Cardiac muscle cell (in vitro differentiated cells and primary cell): ENCODE measurements around the gene SELENOP. TPM values are rescaled to one million over a fixed set of nuclear protein-coding genes. Genes with fewer than 3 reads are reported as not detected.
A peak's percentile ranks its signal among the peaks of the same experiment; 100 is the strongest.

Source experiments
- DNase-seq, 2 donors: peaks; one replicate each; pipeline versions ENCODE4 v3.0.0 to v3.0.0-alpha.2; 2010 to 2017; ENCODE audit warnings: low read depth in 1 of 2, low spot score in 1 of 2
- H3K27ac ChIP-seq: fragments of 200-600 bp; sonication (generic); 2 replicates; pipeline ENCODE4 v1.5.1; 2016
- H3K27me3 ChIP-seq: fragments of 200-600 bp; sonication (generic); 2 replicates; pipeline ENCODE4 v1.6.0; 2016; ENCODE audit warnings: control low read depth
- H3K36me3 ChIP-seq: fragments of 200-600 bp; sonication (generic); 2 replicates; pipeline ENCODE4 v1.5.1; 2016; ENCODE audit warnings: control low read depth
- H3K4me1 ChIP-seq: fragments of 200-600 bp; sonication (generic); 2 replicates; pipeline ENCODE4 v1.8.1; 2017; ENCODE audit warnings: low read depth, mild to moderate bottlenecking, mixed run types
- H3K4me3 ChIP-seq: fragments of 200-600 bp; sonication (generic); 2 replicates; pipeline ENCODE4 v1.5.1; 2016; ENCODE audit warnings: mild to moderate bottlenecking
- H3K9me3 ChIP-seq: fragments of 200-600 bp; sonication (generic); 2 replicates; pipeline ENCODE4 v1.5.1; 2017; ENCODE audit warnings: low read depth, mild to moderate bottlenecking, control low read depth
- polyA plus RNA-seq: library from polyadenylated mRNA; unstranded; fragments of >200 nt; fragmentation: Nextera tagmentation; extraction: Ambion mirVana; gene quantifications from 2 replicates; pipeline ENCODE4 v1.2.1, GENCODE V29; 2016
- total RNA-seq: library from RNA; depleted of rRNA; stranded (reverse); fragments of >200 nt; gene quantifications from 2 replicates; pipeline ENCODE4 v1.2.3, GENCODE V29; 2016
- TF ChIP-seq, protein P1 (sequence below): IDR thresholded peaks from 2 replicates; pipeline ENCODE4 v1.5.1; 2012; ENCODE audit warnings: low read depth, mild to moderate bottlenecking, low read length

The SELENOP gene
- total and polyA plus RNA-seq, 2 experiments from 2014 or later = 71.0 to 72.7 TPM

DNA sequence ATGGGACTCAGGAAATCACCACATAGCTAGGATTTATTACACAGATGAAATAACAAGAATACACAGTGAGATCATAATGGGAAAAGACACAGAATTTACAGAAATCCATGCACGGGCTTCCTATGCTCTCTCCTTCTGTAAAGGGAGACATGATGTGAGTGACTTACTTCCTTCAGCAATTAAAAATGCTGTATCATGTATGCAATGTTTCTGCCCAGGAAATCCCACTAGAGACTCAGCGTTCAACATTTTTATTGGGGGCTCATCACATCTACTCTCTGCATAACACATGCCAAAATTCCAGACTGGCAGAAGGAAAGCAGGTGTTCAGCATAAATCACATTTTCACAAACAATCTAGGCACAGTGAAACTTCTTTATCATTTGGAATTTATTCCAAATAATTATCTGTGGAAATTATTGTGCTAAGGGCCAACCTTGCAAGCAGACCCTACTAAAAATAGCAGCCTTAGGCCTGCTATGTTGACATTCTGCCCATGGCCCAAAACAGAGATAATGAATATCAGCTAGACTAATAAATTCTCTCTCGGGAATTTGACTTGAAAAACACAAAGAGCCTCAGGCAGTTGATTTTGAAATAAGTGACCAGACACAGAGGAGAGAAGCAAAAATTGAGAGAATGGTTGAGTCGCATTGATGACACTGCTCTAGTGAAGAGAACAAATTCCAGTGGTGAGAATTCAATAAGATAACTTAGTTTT is 31.4 kb upstream of the SELENOP start:
- H3K4me1 ChIP-seq = peaks cover 5% of the 10 kb centered on the region
- H3K9me3 ChIP-seq = no peaks in the 10 kb centered on the region
- H3K36me3 ChIP-seq = no peaks in the 10 kb centered on the region
- TF ChIP-seq, protein P1, sequence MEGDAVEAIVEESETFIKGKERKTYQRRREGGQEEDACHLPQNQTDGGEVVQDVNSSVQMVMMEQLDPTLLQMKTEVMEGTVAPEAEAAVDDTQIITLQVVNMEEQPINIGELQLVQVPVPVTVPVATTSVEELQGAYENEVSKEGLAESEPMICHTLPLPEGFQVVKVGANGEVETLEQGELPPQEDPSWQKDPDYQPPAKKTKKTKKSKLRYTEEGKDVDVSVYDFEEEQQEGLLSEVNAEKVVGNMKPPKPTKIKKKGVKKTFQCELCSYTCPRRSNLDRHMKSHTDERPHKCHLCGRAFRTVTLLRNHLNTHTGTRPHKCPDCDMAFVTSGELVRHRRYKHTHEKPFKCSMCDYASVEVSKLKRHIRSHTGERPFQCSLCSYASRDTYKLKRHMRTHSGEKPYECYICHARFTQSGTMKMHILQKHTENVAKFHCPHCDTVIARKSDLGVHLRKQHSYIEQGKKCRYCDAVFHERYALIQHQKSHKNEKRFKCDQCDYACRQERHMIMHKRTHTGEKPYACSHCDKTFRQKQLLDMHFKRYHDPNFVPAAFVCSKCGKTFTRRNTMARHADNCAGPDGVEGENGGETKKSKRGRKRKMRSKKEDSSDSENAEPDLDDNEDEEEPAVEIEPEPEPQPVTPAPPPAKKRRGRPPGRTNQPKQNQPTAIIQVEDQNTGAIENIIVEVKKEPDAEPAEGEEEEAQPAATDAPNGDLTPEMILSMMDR = no peak
- no peak overlapping the region for H3K27ac ChIP-seq
- DNase-seq = peak in 1 of 2 donors; percentile 56
- H3K4me3 ChIP-seq = no peak overlapping the region
- no peaks in the 10 kb centered on the region for H3K27me3 ChIP-seq

DNA sequence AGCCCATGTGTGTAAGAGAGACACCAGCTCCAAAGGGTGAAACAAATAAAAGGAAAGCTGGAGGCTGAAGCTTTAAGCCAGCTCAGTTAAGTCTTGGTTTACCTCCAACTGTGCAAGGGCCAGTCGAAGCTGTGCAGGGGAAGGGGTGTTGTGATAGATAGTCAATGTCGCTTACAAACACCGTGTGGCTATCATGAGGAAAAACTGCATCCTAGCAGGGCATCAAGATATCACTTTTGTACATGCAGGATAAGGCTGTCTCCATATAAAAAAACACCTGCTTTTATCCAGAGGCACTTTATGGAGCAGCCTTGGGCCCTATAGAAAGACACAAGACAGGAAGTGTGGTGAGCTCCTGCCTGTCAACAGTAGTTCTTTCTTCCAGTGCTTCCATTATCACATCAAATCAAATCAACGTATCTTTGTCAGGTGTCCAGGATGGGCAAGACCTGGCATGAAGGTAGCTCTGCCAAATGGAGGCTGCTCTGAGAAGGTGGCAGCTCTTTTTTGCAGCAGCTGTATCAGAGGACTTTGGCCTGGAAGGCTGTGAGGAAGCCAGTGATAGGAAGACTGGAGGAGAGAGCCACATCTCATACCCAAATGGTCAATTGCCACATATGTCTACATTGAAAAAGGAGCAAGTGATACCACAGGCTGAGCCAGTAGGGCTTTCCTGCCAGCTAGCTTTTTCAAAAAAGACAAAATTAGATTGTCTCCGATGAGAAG is 29.3 kb upstream of the SELENOP start:
- H3K4me3 ChIP-seq = no peak overlapping the region
- peaks cover 5% of the 10 kb centered on the region for H3K4me1 ChIP-seq
- H3K36me3 ChIP-seq = no peaks in the 10 kb centered on the region
- no peak overlapping the region for H3K27ac ChIP-seq
- no peaks in the 10 kb centered on the region for H3K27me3 ChIP-seq
- TF ChIP-seq, protein P1 = no peak
- DNase-seq = no peak
- no peaks in the 10 kb centered on the region for H3K9me3 ChIP-seq

DNA sequence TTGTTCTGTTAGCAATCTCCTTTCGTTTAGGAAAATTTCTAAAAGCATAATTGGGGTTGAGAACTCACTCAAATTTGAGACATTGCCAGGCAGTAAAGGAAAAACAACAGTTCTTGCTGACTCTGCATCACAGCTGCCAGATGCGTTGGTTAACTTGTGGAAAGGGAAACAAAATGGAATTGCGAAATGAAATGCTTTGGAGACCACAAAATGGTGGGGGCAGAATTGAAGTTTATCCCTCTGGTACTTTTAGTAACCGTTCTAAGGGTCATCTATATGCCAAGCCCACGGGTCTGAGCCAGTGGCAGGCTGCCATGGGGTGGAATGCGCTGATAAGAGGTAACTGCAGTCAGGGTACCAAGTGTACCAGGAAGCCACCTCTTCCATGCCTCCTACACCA is 28.6 kb upstream of the SELENOP start:
- Histone ChIP-seq H3K4me3 (no peak overlapping the region), H3K36me3 (no peaks in the 10 kb centered on the region), H3K27ac (no peak overlapping the region), H3K27me3 (no peaks in the 10 kb centered on the region), H3K4me1 (peaks cover 5% of the 10 kb centered on the region), H3K9me3 (no peaks in the 10 kb centered on the region)
- TF ChIP-seq, protein P1 = no peak
- peak in 1 of 2 donors; percentile 98 for DNase-seq

DNA sequence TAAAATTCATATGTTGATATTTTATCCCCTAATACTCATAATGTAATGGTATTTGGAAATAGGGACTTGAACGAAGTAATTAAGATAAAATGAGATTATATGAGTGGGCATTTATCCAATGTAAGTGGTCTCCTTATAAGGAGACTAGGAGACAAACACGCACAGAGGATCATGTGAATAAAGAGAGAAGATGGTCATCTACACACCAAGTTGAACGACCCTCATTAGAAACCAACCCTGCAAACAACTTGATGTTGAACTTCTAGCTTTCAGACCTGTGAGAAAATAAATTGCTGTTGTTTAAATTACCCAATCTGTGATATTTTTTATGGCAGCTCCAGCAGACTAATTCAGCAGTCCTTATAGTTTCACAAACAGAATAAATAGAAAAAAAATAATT is 27.5 kb upstream of the SELENOP start:
- Histone ChIP-seq H3K4me1 (peaks cover 5% of the 10 kb centered on the region), H3K36me3 (no peaks in the 10 kb centered on the region), H3K4me3 (no peak overlapping the region), H3K9me3 (no peaks in the 10 kb centered on the region), H3K27me3 (no peaks in the 10 kb centered on the region), H3K27ac (no peak overlapping the region)
- TF ChIP-seq, protein P1 = no peak
- no peak for DNase-seq

DNA sequence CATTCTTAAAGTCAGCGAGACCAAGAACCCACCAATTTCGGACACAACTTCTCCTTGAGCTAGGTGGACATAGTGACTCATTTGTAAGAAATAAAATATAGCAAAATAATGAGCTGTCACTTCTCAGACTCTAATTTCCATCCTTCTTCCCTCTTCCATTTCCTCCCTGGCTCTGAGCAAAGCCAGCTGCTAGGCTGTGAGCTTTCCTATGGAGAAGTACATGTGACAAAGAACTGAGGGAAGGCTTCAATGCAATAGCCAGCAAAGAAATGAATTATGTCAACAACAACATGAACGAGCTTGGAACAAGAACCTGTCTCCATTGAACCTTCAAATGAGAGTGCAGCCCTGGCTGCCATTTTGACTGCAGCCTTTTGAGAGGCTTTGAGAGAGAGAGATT is 25.9 kb upstream of the SELENOP start:
- no peak for DNase-seq
- H3K27me3 ChIP-seq = no peaks in the 10 kb centered on the region
- H3K9me3 ChIP-seq = no peaks in the 10 kb centered on the region
- TF ChIP-seq, protein P1 = no peak
- no peaks in the 10 kb centered on the region for H3K36me3 ChIP-seq
- H3K4me3 ChIP-seq = no peak overlapping the region
- H3K27ac ChIP-seq = no peak overlapping the region
- H3K4me1 ChIP-seq = no peaks in the 10 kb centered on the region
